Mesenteric fat pad (tissue), 1 donor: Measurements from ENCODE around the gene SPHK2. TPM values are rescaled to one million over a fixed set of nuclear protein-coding genes. Genes with fewer than 3 reads are reported as not detected.

Experiments used
- DNase-seq: peaks from one replicate; pipeline ENCODE4 v3.0.0-alpha.2; 2020; ENCODE audit warnings: low spot score
- total RNA-seq: library from RNA; stranded (reverse); fragmentation: NEBNext Ultra II Directional; extraction: Animal tissue kit (Norgen Biotek cat#: 25700); gene quantifications from one replicate; pipeline ENCODE4 v1.2.1, GENCODE V29; 2021
- donor health status: DM: yes; HTN: yes; CAD: no.

The SPHK2 gene
- total RNA-seq, 1 donor from 2014 or later = 14.0 TPM

DNA sequence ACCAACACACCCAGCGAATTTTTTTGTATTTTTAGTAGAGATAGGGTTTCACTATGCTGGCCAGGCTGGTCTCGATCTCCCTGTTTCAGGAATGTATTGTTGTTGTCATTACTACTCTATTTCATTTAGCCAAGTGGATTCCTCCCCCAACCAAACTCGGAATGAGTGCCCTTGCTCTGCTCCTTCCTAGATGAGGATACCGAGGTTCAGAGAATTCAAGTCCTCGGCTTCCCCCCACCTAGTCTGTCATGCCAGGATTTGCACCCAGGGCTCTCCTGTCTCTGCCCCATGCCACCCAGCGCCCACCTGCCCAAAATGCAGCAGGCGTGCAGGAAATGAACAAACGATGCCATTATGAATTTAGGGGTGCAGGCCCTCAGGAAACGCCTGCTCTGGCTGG lies 16.3 kb upstream of the SPHK2 start:
- no peak for DNase-seq

- no peak for DNase-seq
These were observed 15.9 kb upstream of the SPHK2 start for GRCh38 chr19:48603449-48603848.

DNA sequence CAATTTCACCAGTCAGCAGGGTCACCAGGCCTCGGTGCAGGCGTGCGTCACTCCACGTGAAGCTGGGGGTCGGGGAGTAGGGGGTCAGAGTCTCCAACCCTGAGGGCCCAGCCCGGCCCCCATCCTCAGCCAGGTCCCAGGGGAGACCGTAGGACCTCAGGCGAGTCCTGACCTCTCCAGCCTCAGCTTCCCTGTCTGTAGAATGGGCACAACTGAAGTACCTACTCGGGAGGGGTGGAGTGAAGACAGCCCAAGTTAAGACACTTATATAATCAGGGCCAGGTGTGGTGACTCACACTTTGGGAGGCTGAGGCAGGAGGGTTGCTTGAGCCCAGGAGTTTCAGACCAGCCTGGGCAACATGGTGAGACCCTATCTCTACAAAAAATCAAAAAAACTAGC lies 15.5 kb upstream of the SPHK2 start:
- no peak for DNase-seq

DNA sequence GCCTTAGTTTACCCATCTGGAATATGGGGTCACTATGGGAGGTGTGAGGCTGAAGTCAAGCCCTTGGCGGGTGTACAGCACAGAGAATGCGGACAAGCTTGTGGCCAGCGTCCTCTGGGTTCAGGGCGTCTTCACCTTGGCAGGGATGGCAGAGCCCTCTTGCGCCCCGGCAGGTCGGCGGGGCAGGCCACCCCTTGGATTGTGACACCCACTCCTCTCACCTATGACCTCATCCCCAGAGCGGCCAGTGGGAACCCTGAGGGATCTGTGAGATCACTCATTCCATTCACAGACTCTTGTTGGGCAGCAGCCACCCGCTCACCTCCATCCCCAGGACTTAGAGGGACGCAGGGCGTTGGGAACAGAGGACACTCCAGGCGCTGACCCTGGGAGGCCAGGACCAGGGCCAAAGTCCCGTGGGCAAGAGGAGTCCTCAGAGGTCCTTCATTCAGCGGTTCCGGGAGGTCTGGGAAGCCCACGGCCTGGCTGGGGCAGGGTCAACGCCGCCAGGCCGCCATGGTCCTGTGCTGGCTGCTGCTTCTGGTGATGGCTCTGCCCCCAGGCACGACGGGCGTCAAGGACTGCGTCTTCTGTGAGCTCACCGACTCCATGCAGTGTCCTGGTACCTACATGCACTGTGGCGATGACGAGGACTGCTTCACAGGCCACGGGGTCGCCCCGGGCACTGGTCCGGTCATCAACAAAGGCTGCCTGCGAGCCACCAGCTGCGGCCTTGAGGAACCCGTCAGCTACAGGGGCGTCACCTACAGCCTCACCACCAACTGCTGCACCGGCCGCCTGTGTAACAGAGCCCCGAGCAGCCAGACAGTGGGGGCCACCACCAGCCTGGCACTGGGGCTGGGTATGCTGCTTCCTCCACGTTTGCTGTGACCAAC lies 12.6 kb upstream of the SPHK2 start, which contains the start of gene SPACA4:
SPACA4 (plus strand) TSS at position 280 of the 896 bp plus-strand sequence; CDS start at position 517, 237 bp downstream.
- DNase-seq = no peak

DNA sequence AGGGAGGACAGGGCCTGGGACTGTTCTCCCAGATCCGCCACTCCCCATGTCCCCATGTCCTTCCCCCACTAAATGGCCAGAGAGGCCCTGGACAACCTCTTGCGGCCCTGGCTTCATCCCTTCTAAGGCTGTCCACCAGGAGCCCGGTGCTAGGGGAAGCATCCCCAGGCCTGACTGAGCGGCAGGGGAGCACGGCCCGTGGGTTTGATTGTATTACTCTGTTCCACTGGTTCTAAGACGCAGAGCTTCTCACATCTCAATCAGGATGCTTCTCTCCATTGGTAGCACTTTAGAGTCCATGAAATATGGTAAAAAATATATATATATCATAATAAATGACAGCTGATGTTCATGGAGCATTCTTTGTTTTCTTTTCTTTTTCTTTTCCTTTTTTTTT lies 11.9 kb upstream of the SPHK2 start:
- no peak for DNase-seq

DNA sequence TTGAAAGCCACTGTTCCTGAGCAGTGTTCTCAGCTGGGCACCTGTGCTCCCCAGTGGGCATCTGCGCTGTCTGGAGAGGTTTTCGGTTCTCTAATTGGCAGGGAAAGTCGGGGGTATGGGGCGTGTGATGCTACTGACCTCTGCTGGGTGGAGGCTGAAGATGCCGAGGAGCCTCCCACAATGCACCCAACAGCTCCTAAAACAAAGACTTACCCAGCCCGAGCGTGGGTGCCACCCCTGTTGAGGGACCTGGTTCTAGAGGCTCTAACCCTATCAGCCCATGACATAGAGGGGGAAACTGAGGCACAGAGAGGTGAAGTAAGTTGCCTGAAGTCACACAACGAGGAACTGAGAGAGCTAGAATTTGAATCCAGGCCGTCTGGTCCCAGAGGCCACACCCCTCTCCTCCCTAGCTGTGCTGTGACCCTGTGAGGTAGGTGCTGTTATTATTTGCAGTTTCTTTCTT lies 10.5 kb upstream of the SPHK2 start:
- DNase-seq = no peak

- DNase-seq = no peak
These were observed 9.7 kb upstream of the SPHK2 start for GRCh38 chr19:48609571-48610108.

GRCh38 chr19:48611872-48612271 lies 7.4 kb upstream of the SPHK2 start:
- DNase-seq = no peak

DNA sequence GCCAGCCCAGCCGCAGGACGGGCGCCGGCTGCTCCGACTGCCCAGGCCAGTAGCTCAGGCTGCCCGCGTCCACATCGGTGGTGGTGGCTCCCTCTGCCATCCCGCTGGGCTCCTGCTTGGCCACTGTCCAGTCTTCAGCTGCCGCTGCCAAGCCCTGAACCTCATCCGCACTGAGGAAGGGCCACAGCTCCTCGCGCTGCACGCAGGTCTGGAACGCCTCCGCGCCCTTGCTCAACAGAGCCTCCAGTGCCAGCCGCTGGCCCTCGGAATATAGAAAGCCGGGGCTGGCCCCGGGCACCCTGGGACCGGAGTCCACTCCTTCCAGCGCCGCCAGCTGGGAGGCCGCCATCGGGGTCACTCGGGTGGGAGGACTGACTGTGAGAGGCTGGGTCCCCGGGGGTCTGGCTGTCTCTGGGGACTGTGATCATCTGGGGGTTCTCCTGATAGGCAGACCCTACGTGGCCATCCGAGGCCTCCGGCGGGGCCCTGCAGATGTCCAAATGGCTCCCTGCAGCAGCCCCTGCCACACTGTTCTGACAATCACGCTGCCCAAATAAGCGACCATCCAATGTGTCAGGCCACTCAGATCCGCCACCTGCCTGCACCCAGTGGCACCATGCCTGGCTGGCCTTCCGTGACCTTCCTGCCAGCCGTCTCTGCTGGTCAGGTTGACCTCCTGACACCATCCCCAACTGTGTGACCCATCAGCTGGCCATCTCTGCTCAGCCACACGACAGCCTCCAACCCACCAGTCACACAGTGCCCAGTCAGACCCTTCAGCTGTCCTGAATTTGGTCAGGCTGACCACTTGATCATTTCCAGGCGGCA lies 6.1 kb upstream of the SPHK2 start:
- no peak for DNase-seq

- no peak for DNase-seq
These were observed 5.4 kb upstream of the SPHK2 start for GRCh38 chr19:48613852-48614435.

- no peak for DNase-seq
These were observed 4.7 kb upstream of the SPHK2 start, which contains the start of gene FAM83E for GRCh38 chr19:48614436-48615230. FAM83E (minus strand) TSS chr19:48615076; CDS start chr19:48613372, 1,704 bp downstream.

GRCh38 chr19:48615231-48616040 lies 3.9 kb upstream of the SPHK2 start:
- DNase-seq = no peak

GRCh38 chr19:48616041-48616436 lies 3.3 kb upstream of the SPHK2 start:
- no peak for DNase-seq

- DNase-seq = no peak
These were observed 2.7 kb upstream of the SPHK2 start for GRCh38 chr19:48616491-48617056.

- DNase-seq = no peak
These were observed 2.0 kb upstream of the SPHK2 start for GRCh38 chr19:48617146-48617937.

- DNase-seq = no peak
These were observed 909 bp upstream of the SPHK2 start for GRCh38 chr19:48618278-48618915.

- DNase-seq = no peak
These were observed 633 bp downstream of the SPHK2 start for GRCh38 chr19:48619692-48620585.
